ENCODE measurements around the gene NCSTN. TPM values are rescaled to one million over a fixed set of nuclear protein-coding genes. Genes with fewer than 3 reads are reported as not detected.

The NCSTN gene
- total and polyA plus RNA-seq, 9 of the 15 experiments (the other 6 are each of a cell fraction or from before 2014, with no cell fraction given), result 21.3 to 91.1 (median 57.9) TPM

GRCh38 chr1:160394673-160395072, 51.5 kb downstream of the NCSTN start:
- no peak overlapping the region for H3K4me3 ChIP-seq
- in situ Hi-C loops (cut with MboI), result no loop called here
- peak overlapping the region; percentile 74; the same call in 1 of the 2 replicates for H2AFZ ChIP-seq (ENCODE audit: low read depth, low read length)
- H3K27me3 ChIP-seq (ENCODE audit: control insufficient read depth in 2 of 2, insufficient read depth in 2 of 2, low read length in 2 of 2), result 0 out of 5 replicates have a peak, but pooled peaks cover 0 to 5% of the 10 kb centered on the region in 2 experiments
- no peak overlapping the region for H3K4me2 ChIP-seq (ENCODE audit: insufficient read depth, low read length)
- FAIRE-seq (no peak), DNase-seq (ENCODE audit: extremely low read depth in 1 of 4, low spot score in 3 of 4) (peak in 2 of 4 experiments; percentile 45 to 46), ATAC-seq (peak; percentile 65)
- H3K79me2 ChIP-seq (ENCODE audit: control insufficient read depth, insufficient read depth, low read length), result no peaks in the 10 kb centered on the region
- BruUV-seq (replicated peaks), result no TSS peak
- peak; percentile 44; the same call in 1 of the 2 replicates for TF ChIP-seq TFE3 (CRISPR knock-in tag; IDR thresholded peaks at IDR 0.05)
- no peak for TF ChIP-seq FOXJ2 (tag; IDR thresholded peaks at IDR 0.05)
- TF ChIP-seq ARID1B (IDR thresholded peaks at IDR 0.05), result peak; percentile 70
- TF ChIP-seq ATF7 (IDR thresholded peaks at IDR 0.05), result no peak
- 0 out of 2 replicates have a peak, but pooled peaks have one; percentile 9 for TF ChIP-seq EP300 (IDR thresholded peaks at IDR 0.05; ENCODE audit: low read length)
- no peak for TF ChIP-seq EP400 (IDR thresholded peaks at IDR 0.05)
- TF ChIP-seq TAL1 (IDR thresholded peaks at IDR 0.05), result peak; percentile 44; the same call in 1 of the 2 replicates
- no peak for TF ChIP-seq ZBED1 (IDR thresholded peaks at IDR 0.05)
- no peak for TF ChIP-seq RFX7 (CRISPR knock-in tag; IDR thresholded peaks at IDR 0.05)
- TF ChIP-seq CBFA2T3 (IDR thresholded peaks at IDR 0.05), result peak; percentile 68
- no peak for TF ChIP-seq GMEB1 (CRISPR knock-in tag; IDR thresholded peaks at IDR 0.05)
- no peak for TF ChIP-seq ZNF695 (CRISPR knock-in tag; IDR thresholded peaks at IDR 0.05)
- TF ChIP-seq TCF3 (CRISPR knock-in tag; IDR thresholded peaks at IDR 0.05), result peak; percentile 54; the same call in 1 of the 2 replicates
- 0 out of 2 replicates have a peak, but pooled peaks have one; percentile 26 for TF ChIP-seq SMARCA4 (IDR thresholded peaks at IDR 0.05)
- peak; percentile 37; the same call in 1 of the 2 replicates for TF ChIP-seq DPF2 (IDR thresholded peaks at IDR 0.05)
- peak; percentile 43 for TF ChIP-seq CBFA2T2 (conservative IDR thresholded peaks at IDR 0.05)
- TF ChIP-seq ZNF124 (CRISPR knock-in tag; IDR thresholded peaks at IDR 0.05), result no peak
- 0 out of 2 replicates have a peak, but pooled peaks have one; percentile 42 for TF ChIP-seq LEF1 (IDR thresholded peaks at IDR 0.05)
- no peak for TF ChIP-seq PATZ1 (CRISPR knock-in tag; IDR thresholded peaks at IDR 0.05; ENCODE audit: borderline replicate concordance)
- TF ChIP-seq ZNF282 (CRISPR knock-in tag; IDR thresholded peaks at IDR 0.05), result no peak
- no peaks in the 10 kb centered on the region for H3K9me1 ChIP-seq (ENCODE audit: control insufficient read depth, insufficient read depth, low read length)
- peaks cover 7 to 28% of the 10 kb centered on the region in 2 experiments; a peak in 4 of 5 replicates for H3K4me1 ChIP-seq (replicated peaks in 1 of 2; ENCODE audit: control insufficient read depth in 2 of 2, insufficient read depth in 2 of 2, low read length in 2 of 2)
- 34% methylated on average over 8 of the region's 8 CpGs for WGBS (ENCODE audit: insufficient coverage, low coverage, missing lambda C conversion rate)
- H3K9me3 ChIP-seq (replicated peaks; ENCODE audit: control insufficient read depth, insufficient read depth, low read depth, low read length), result no peaks in the 10 kb centered on the region
- no peaks in the 10 kb centered on the region for H3K36me3 ChIP-seq (ENCODE audit: control insufficient read depth, insufficient read depth, low read length)
- intact Hi-C loops (cut with micrococcal nuclease), result no loop called here
- no peak overlapping the region for H3K27ac ChIP-seq (ENCODE audit: extremely low read depth, low read depth, low read length)
- POLR2A ChIA-PET, result interaction anchor here (0.5 to 0.7 kb wide), 2 partner anchors 18 to 103 kb away, joined by 3 read pairs; no protein-coding TSS in a partner anchor
- no peak overlapping the region; a peak in 1 of 4 replicates for H3K9ac ChIP-seq (ENCODE audit: insufficient read depth in 1 of 2, low read depth in 2 of 2, low read length in 2 of 2)
- CTCF ChIA-PET (ENCODE audit: low intra/inter-chr PET ratio), result no interaction called here
- H4K20me1 ChIP-seq (replicated peaks; ENCODE audit: control insufficient read depth, insufficient read depth, low read length), result no peaks in the 10 kb centered on the region
